CD8-positive, alpha-beta memory T cell (primary cell): ENCODE data around the gene ARHGAP42. TPM values are rescaled to one million over a fixed set of nuclear protein-coding genes. Genes with fewer than 3 reads are reported as not detected.

Experiments
- CTCF ChIA-PET: fragments of 350-600 bp; sonication (Branson Sonifier 250); formaldehyde crosslinking; loops from one replicate; lab custom pipeline; 2021; ENCODE audit warnings: antibody characterized with exemption; lab: Charles Lee
- POLR2A ChIA-PET: fragments of 350-600 bp; sonication (Branson Sonifier 250); formaldehyde crosslinking; loops from one replicate; lab custom pipeline; 2021; ENCODE audit warnings: antibody characterized with exemption; lab: Charles Lee
- DNase-seq, 5 donors: peaks; one replicate each; pipeline versions ENCODE4 v3.0.0 to v3.0.0-alpha.2; 2020 to 2022; ENCODE audit warnings: mixed read lengths in 1 of 5
- H3K27ac ChIP-seq: one replicate; pipeline ENCODE4 v1.7.0; 2013; ENCODE audit warnings: low read depth, mild to moderate bottlenecking, low read length, moderate library complexity
- H3K27me3 ChIP-seq: 2 replicates; pipeline ENCODE4 v1.7.0; 2013; ENCODE audit warnings: low read length, mild to moderate bottlenecking; ENCODE audit not compliant: insufficient read depth, poor library complexity, severe bottlenecking
- H3K36me3 ChIP-seq: 2 replicates; pipeline ENCODE4 v1.7.0; 2013; ENCODE audit warnings: mild to moderate bottlenecking, low read length, moderate library complexity; ENCODE audit not compliant: insufficient read depth
- H3K4me1 ChIP-seq: 2 replicates; pipeline ENCODE4 v1.7.0; 2013; ENCODE audit warnings: mild to moderate bottlenecking, low read length, moderate library complexity; ENCODE audit not compliant: insufficient read depth
- H3K4me3 ChIP-seq: 2 replicates; pipeline ENCODE4 v1.7.0; 2013; ENCODE audit warnings: mild to moderate bottlenecking, low read length
- H3K9me3 ChIP-seq: 2 replicates; pipeline ENCODE4 v1.7.0; 2013; ENCODE audit warnings: mild to moderate bottlenecking, low read length
- H3K27ac Mint-ChIP-seq, 8 donors: one replicate each; pipeline ENCODE4 v1.8.0; 2020 to 2021; ENCODE audit warnings: mixed read lengths in 8 of 8, mild to moderate bottlenecking in 6 of 8, inconsistent platforms in 3 of 8, moderate library complexity in 3 of 8
- H3K27me3 Mint-ChIP-seq, 2 donors: one replicate each; pipeline ENCODE4 v1.8.0; 2020 to 2021; ENCODE audit warnings: mixed read lengths in 2 of 2, mild to moderate bottlenecking in 1 of 2, moderate library complexity in 1 of 2
- H3K36me3 Mint-ChIP-seq, 3 donors: one replicate each; pipeline ENCODE4 v1.8.0; 2020 to 2021; ENCODE audit warnings: mixed read lengths in 3 of 3, inconsistent platforms in 1 of 3, mild to moderate bottlenecking in 1 of 3
- H3K4me1 Mint-ChIP-seq, 3 donors: one replicate each; pipeline ENCODE4 v1.8.0; 2020 to 2021; ENCODE audit warnings: mixed read lengths in 3 of 3, inconsistent platforms in 1 of 3, mild to moderate bottlenecking in 1 of 3
- H3K4me3 Mint-ChIP-seq, 7 donors: one replicate each; pipeline ENCODE4 v1.8.0; 2020 to 2021; ENCODE audit warnings: mixed read lengths in 7 of 7, mild to moderate bottlenecking in 6 of 7, moderate library complexity in 4 of 7, inconsistent platforms in 2 of 7
- H3K9me3 Mint-ChIP-seq, 5 donors: one replicate each; pipeline ENCODE4 v1.8.0; 2020 to 2022; ENCODE audit warnings: mixed read lengths in 5 of 5, mild to moderate bottlenecking in 3 of 5, moderate library complexity in 2 of 5, inconsistent platforms in 1 of 5
- polyA plus RNA-seq: library from polyadenylated mRNA; unstranded; fragments of 300-500 nt; fragmentation: Illumina TruSeq; gene quantifications from one replicate; pipeline ENCODE4 v1.2.3, GENCODE V29; 2021
- total RNA-seq, 2 experiments: library from RNA; stranded (reverse); gene quantifications; one replicate each; pipeline ENCODE4 v1.2.3, GENCODE V29; 2021

Gene ARHGAP42
- total and polyA plus RNA-seq, 3 experiments from 2014 or later: 0.07 to 0.18 (median 0.09) TPM

DNA sequence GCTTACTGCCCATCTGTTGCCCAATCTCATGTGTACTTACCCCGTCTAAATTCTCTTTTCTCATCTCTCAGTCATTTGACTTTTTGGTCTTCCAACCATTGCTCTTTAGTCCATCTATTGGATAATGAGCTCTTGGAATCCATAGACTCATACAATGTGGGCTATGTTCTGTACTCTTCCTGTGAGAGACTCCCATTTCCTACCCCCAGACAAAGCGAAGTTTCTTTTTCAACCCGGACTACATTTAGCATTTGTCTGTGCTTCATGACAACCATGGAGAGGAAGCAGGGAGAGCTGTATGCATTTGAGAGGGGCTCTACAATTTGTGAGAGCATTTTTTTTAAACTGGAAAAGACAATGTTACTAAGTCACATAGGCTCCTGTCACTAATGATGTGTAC is 4.0 kb upstream of the ARHGAP42 start:
- no peaks in the 10 kb centered on the region for H3K4me1 ChIP-seq
- H3K27ac Mint-ChIP-seq: no peak overlapping the region
- no peak overlapping the region for H3K27ac ChIP-seq
- DNase-seq: no peak
- POLR2A ChIA-PET: no interaction called here
- no peaks in the 10 kb centered on the region for H3K27me3 ChIP-seq
- H3K9me3 ChIP-seq: no peaks in the 10 kb centered on the region
- H3K4me3 ChIP-seq: no peak overlapping the region
- peaks cover 2 to 10% (median 8%) of the 10 kb centered on the region in 5 donors for H3K9me3 Mint-ChIP-seq
- CTCF ChIA-PET: interaction anchor here (1.0 kb wide), 1 partner anchor 103 kb away, joined by 3 read pairs; no protein-coding TSS in a partner anchor
- H3K36me3 Mint-ChIP-seq: no peaks in the 10 kb centered on the region
- no peak overlapping the region for H3K4me3 Mint-ChIP-seq
- no peaks in the 10 kb centered on the region for H3K36me3 ChIP-seq
- H3K27me3 Mint-ChIP-seq: peaks cover 13 to 19% of the 10 kb centered on the region in 2 donors
- peaks cover 11 to 14% (median 13%) of the 10 kb centered on the region in 3 donors for H3K4me1 Mint-ChIP-seq

DNA sequence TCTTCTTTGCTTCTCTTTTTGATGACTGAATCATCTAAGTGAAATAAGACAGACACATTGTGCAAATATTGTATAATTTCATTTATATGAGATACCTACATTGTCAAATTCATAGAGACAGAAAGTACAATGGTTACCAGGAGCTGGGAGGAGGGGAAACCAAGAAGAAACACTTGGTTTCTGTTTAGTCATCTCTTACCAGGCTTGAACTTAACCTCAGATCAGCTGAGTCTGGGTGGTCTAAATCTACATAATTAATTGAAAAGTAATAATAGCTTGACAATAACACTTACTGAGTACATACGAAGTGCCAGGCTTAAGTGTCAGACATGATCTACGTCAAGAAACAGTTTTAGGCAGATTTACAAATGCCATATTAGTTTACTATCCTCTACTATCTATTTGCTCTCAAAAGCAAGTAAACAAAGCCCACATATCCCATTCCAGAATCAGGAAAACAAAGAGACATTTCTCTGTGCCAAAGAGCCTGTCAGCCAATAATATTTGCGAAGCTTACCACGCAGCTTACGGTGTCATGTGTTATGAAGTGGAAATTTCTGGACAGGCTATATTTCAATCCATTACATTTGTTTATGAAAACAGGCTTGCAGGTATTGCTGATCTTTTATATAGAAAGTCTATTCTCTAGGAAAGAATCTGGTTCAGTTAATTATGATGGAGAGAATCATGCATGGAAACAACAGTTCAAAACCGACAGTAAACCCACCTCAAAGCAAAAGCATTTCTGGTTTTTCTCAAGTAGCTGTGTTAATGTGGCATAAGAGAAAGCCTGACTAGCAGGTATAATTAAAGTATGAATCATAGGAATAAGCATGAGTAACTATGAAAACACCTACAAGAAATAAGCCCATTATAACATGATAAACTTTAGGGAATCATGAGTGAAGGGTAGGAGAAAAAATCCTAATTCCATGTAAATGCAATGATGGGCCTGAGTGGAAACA is 2.7 kb upstream of the ARHGAP42 start:
- Histone ChIP-seq H3K27ac (no peak overlapping the region), H3K4me3 (no peak overlapping the region), H3K4me1 (no peaks in the 10 kb centered on the region), H3K9me3 (no peaks in the 10 kb centered on the region), H3K27me3 (no peaks in the 10 kb centered on the region), H3K36me3 (no peaks in the 10 kb centered on the region)
- no peak overlapping the region for H3K4me3 Mint-ChIP-seq
- no peaks in the 10 kb centered on the region for H3K36me3 Mint-ChIP-seq
- peaks cover 11 to 16% (median 14%) of the 10 kb centered on the region in 3 donors for H3K4me1 Mint-ChIP-seq
- H3K9me3 Mint-ChIP-seq: peaks cover 2 to 12% (median 8%) of the 10 kb centered on the region in 5 donors
- H3K27me3 Mint-ChIP-seq: peaks cover 15 to 30% of the 10 kb centered on the region in 2 donors
- no peak for DNase-seq
- ChIA-PET CTCF (no interaction called here), POLR2A (no interaction called here)
- H3K27ac Mint-ChIP-seq: no peak overlapping the region

DNA sequence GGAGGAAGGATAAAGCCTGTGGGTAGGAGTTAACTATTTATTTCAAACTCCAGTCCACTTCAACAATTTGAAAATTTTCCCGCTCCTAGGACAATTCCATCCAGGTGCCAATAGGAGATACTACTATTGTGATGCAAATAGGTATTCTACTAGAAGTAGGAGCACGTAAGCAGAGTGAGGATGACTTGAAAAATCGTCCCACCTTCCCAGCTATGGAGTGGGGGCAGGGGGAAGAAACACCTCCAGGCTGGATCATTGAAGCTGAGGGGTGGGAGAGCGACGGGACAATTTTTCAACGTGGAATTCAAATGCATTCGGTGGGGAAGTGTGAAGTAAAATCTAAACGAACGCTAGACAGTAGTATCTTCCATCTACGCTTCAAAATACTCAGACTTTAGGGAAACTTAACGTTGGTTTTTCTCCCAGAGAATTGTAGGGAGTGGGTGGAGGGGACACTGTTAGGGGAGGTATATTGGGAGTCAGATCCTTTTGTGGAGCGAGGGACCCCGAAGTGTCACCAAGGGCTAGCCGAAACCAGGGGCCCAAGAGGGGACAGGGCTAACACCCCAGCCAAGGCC is 523 bp upstream of the ARHGAP42 start:
- H3K27ac Mint-ChIP-seq: peak overlapping the region in 2 of 8 donors; percentile 5 to 87
- no peaks in the 10 kb centered on the region for H3K27me3 ChIP-seq

DNA sequence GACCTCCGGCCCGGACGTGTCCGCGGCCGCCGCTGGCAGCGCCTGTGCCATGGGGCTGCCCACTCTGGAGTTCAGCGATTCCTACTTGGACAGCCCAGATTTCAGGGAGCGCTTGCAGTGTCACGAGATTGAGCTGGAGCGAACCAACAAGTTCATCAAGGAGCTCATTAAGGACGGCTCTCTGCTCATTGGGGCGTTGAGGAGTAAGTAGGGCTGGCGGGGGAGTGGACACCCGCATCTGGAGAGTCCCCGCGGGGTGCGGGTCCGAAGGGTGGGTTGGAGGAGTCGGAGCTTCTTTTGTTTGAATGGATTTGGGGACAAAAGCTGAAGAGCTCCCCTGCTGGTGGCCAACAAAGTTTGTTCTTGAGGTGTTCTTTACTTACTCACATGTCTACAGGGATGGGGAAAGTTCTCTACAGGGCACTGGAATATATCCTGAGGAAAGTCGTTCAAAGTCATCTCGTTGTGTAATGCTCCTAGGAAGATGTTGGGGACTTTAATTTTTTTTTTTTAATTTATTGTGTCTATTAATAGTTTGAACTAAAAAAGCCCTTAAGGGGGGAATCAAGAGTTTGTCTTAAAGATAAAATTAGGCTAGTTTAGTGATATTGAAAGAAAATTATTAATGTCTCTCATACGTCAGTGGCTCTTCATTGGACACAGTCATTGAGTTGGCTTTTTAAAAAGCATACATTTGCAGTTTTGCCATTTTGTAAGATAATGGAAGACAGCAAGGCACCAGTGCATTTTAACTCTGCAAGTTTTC is 725 bp downstream of the ARHGAP42 start:
- H3K36me3 Mint-ChIP-seq: no peaks in the 10 kb centered on the region
- H3K27me3 ChIP-seq: no peaks in the 10 kb centered on the region
- peaks cover 15 to 31% of the 10 kb centered on the region in 2 donors for H3K27me3 Mint-ChIP-seq
- H3K4me3 Mint-ChIP-seq: peak overlapping the region in 6 of 7 donors; percentile 60 to 92 (median 74)
- no peak overlapping the region for H3K27ac ChIP-seq
- peak in 1 of 5 donors; percentile 16 for DNase-seq
- CTCF ChIA-PET: no interaction called here
- H3K27ac Mint-ChIP-seq: peak overlapping the region in 2 of 8 donors; percentile 13 to 89
- H3K4me3 ChIP-seq: no peak overlapping the region
- POLR2A ChIA-PET: no interaction called here
- H3K4me1 ChIP-seq: no peaks in the 10 kb centered on the region
- no peaks in the 10 kb centered on the region for H3K9me3 ChIP-seq
- H3K9me3 Mint-ChIP-seq: peaks cover 0 to 10% (median 4%) of the 10 kb centered on the region in 5 donors
- H3K4me1 Mint-ChIP-seq: peaks cover 7 to 12% (median 11%) of the 10 kb centered on the region in 3 donors
- no peaks in the 10 kb centered on the region for H3K36me3 ChIP-seq

More for the DNA sequence above, 523 bp upstream of the ARHGAP42 start:
- Histone ChIP-seq H3K4me1 (no peaks in the 10 kb centered on the region), H3K27ac (no peak overlapping the region), H3K4me3 (no peak overlapping the region), H3K36me3 (no peaks in the 10 kb centered on the region), H3K9me3 (no peaks in the 10 kb centered on the region)
- Mint-ChIP-seq H3K4me1 (peaks cover 9 to 12% (median 11%) of the 10 kb centered on the region in 3 donors), H3K9me3 (peaks cover 0 to 10% (median 8%) of the 10 kb centered on the region in 5 donors), H3K27me3 (peaks cover 15 to 31% of the 10 kb centered on the region in 2 donors), H3K4me3 (peak overlapping the region in 5 of 7 donors; percentile 24 to 81 (median 59)), H3K36me3 (no peaks in the 10 kb centered on the region)
- CTCF ChIA-PET: no interaction called here
- no peak for DNase-seq
- POLR2A ChIA-PET: no interaction called here

DNA sequence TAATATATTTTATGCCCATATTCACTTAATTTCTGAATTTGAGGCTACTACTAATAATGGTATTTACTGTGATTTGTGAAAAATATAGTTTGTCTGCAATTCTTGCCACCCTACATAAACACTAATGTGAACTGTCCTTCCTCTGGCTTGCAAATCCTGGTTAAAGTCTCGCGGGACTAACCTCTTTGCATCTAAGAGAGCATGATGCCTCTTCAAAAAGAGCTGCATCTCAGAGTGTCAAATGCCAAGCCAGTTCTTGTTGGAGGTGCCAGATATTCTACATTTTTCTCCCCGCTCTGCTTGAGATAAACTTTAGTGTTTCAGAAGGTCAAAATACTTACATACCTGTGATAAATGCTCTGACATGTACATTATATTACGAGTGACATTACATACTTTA is 2.1 kb downstream of the ARHGAP42 start:
- Mint-ChIP-seq H3K36me3 (no peaks in the 10 kb centered on the region), H3K27ac (no peak overlapping the region), H3K4me1 (peaks cover 7 to 12% (median 11%) of the 10 kb centered on the region in 3 donors), H3K4me3 (no peak overlapping the region), H3K27me3 (peaks cover 15 to 31% of the 10 kb centered on the region in 2 donors), H3K9me3 (peaks cover 0 to 10% (median 4%) of the 10 kb centered on the region in 5 donors)
- CTCF ChIA-PET: no interaction called here
- no peak for DNase-seq
- Histone ChIP-seq H3K27me3 (no peaks in the 10 kb centered on the region), H3K4me3 (no peak overlapping the region), H3K36me3 (no peaks in the 10 kb centered on the region), H3K9me3 (no peaks in the 10 kb centered on the region), H3K27ac (no peak overlapping the region), H3K4me1 (no peaks in the 10 kb centered on the region)
- POLR2A ChIA-PET: no interaction called here

DNA sequence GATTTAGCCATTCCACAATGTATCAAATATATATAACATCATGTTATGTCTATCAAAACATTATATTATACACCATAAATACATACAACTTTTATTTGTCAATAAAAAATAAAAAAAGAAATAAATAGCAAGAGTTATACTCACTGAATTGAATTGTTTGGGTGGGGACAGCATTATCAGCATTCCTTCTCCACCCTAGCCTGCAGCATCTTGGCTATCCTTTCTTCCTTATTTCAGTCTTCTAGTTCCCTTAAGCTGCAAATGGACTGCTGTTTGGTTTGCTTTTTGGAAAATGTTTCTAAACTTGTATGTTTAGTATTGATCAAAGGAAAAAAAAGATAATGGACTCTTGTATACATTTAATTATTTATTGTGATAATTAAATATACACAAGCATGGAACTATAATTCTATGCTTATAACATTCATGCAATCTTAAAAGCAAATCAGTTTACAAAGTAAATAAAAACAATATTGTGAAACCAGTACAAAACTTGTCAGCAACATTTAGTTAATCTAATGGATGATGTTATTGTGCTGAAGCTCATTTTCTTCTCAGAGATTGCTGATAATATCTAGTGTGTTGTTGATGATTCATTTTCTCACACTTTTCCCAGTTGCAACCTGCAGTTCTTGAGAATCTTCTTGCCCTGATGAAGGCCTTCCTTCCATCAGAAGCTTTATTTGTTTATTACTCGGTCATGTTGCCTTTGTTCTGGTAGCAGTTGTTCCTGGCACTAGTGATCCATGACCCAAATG is 5.0 kb downstream of the ARHGAP42 start:
- no peak overlapping the region for H3K4me3 ChIP-seq
- no peaks in the 10 kb centered on the region for H3K4me1 ChIP-seq
- Mint-ChIP-seq H3K27ac (no peak overlapping the region), H3K27me3 (peaks cover 5 to 18% of the 10 kb centered on the region in 2 donors), H3K9me3 (peaks cover 0 to 7% (median 3%) of the 10 kb centered on the region in 5 donors), H3K4me3 (no peak overlapping the region), H3K36me3 (no peaks in the 10 kb centered on the region), H3K4me1 (peaks cover 4 to 8% (median 4%) of the 10 kb centered on the region in 3 donors)
- H3K27me3 ChIP-seq: no peaks in the 10 kb centered on the region
- CTCF ChIA-PET: no interaction called here
- H3K36me3 ChIP-seq: no peaks in the 10 kb centered on the region
- DNase-seq: no peak
- no peaks in the 10 kb centered on the region for H3K9me3 ChIP-seq
- POLR2A ChIA-PET: no interaction called here
- H3K27ac ChIP-seq: no peak overlapping the region

DNA sequence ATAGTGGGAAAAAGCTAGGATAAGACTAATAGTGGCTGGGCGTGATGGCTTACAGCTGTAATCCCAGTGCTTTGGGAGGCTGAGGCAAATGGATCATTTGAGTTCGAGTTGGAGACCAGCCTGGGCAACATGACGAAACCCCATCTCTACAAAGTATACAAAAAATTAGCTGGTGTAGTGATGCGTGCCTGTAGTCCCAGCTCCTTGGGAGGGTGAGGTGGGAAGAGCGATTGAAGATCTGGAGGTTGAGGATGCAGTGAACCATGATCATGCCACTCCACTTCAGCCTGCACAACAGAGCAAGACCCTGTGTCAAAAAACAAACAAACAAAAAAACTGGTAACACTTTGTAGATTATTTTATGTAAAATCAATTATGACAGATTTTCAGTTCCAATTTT is 8.8 kb downstream of the ARHGAP42 start:
- H3K36me3 Mint-ChIP-seq: no peaks in the 10 kb centered on the region
- no peaks in the 10 kb centered on the region for H3K9me3 ChIP-seq
- peaks cover 0 to 7% (median 3%) of the 10 kb centered on the region in 5 donors for H3K9me3 Mint-ChIP-seq
- H3K4me3 ChIP-seq: no peak overlapping the region
- no peaks in the 10 kb centered on the region for H3K4me1 ChIP-seq
- H3K27me3 ChIP-seq: no peaks in the 10 kb centered on the region
- ChIA-PET CTCF (no interaction called here), POLR2A (no interaction called here)
- H3K27ac Mint-ChIP-seq: no peak overlapping the region
- no peaks in the 10 kb centered on the region for H3K36me3 ChIP-seq
- H3K4me3 Mint-ChIP-seq: no peak overlapping the region
- H3K27me3 Mint-ChIP-seq: no peaks in the 10 kb centered on the region
- no peaks in the 10 kb centered on the region for H3K4me1 Mint-ChIP-seq
- DNase-seq: no peak
- H3K27ac ChIP-seq: no peak overlapping the region
